ENCODE results near the gene MXD3.

The MXD3 gene

DNA sequence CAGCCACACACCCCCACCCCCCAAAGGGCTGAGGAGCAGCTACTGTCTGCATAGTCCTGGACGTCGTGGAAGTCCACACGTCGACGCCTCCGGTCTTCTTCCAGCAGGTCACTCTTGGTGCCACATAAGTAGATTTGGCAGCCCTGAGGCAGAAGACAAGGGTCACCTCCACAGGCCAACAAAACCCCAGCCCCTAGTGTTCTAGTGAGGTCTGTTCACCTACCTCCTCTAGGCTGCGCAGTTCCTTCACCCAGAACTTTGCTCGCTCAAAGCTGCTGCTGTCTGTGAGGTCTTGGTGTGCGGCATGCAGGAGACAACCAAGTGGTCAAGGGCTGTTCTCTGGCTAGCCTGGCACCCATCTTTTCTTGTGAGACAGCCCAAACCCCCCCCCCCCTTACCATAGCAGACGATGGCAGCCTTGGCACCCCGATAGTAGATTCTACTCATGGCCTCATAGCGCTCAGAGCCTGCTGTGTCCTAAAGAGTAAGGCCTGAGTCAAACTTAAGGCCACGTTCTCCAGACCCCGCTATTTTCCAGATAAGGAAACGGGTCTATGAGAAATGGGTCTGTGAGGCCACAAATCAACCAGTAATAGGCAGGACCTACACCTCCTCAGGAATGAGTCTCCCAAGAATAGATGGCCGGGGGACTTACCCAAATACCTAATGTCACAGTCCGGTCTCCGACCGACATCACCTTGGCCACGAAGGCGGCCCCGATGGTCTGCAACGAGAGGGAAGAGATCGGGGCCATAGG lies 9.2 kb downstream of the MXD3 start:
- no peak for DNase-seq

DNA sequence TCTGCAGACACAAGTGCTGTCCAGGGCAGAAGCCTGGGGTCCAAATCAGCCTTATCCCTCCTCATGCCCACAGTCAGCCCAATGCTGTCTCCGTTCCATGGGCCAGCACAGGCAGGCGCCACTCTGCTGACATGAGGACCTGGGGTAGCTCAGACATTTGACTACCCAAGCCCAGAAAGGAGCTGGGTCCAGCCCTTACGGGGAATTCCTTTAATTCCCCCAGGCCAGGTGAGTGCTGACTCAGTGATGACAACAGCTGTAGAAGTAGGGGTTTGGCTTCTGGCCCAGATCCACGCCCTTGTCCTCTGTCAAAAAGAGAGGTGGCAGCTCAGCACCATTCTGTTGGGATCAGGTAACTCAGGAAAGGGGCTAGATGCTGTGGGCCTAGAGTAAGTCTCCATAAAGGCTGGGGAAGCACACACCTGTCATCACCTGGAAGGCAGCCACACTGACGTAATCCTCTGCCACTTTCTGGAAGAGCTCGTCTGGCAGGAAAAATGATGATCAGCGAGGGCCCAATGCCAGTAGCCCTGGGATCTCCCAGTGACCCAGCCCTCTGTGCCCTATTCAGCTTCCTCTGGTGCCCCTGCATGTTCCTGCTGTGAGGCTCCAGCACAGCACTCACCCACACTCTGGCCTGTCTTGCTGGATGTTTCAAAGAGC lies 10.1 kb downstream of the MXD3 start:
- DNase-seq: no peak

DNA sequence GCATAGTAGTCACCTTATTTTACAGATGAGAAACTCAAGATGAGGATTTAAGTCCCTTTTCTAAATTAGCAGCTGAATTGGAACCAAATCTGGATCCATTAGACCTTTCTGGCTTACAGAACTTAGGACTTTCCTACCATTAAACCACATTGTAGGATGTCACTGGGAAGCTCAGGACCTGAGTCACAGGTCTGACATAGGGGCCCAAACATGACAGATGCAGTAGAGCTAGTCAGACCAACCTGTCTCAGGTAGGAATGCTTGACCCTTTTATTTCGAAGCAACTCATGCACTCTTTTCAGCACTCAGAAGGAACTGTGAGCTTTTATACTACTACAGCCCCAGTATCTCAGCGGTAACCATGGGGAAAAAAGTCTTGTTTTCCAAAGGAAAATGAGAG lies 10.7 kb downstream of the MXD3 start:
- DNase-seq: no peak

DNA sequence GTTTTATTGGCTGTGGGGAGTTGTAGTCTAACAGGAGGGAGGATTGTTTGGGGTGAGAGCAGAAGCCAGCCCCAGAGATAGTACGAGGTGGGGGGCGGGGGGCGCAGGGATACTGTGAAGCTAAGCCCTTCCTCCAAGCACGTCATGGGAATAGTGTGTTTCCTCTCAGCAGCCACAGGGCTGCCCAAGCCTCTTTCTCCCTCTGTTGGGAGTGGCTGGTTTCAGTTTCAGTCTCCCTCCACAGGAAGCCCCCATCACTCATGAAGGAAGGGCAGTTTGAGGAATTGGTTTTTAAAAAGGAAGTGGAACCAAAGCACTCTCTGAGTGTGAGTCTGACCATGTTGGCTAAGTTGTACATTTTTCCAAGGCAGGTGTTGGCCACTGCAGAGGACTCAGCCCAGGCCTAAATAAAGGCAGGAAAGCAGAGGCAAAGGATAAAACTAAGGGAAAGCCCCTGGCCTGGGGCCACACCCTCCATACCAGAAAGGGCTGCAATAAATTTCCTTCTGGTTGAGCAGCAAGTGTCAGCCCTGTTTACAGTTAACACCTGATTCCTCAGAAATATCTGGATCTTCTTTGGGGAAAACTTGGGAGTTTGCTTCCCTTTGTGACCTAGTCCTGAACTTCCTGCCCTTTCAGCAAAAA lies 11.3 kb downstream of the MXD3 start:
- DNase-seq: no peak

DNA sequence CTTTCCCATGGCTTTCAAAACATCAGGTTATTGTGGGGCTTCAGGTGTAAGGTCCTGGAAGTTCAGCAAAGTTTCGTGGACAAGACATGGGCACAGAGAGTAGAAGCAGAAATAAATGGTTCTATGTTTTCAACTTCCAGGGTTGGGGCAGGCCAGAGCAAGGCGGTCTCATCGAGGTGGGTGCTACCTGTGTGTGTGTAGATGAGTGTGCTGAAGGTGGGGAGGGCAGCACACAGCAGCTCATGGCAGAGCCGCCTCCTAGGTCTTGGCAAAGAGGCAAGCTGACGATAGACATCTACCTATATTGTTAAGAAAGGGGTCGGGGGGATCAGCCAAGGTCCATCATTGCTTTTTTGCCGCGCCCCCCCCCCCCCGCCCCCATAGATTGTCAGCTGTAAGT lies 12.0 kb downstream of the MXD3 start:
- no peak for DNase-seq

DNA sequence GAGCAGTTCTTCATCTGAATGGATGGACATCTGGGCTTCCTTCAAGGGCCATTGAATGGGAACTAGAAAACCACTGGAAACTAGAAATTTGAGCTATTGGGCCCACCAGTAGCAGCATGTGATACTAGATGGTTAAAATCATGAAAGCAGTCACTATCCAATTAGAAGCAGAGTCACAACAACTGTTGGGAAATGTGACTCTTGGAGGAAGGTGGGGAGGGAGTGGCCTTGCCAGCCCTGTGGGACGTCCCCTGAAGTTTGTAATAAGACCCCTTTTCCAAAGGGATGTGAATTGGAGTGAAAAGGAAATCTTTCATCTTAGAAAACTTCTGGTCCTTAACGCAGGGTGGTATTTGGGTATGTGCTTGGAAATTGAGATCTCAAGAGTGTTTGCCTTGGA lies 13.8 kb downstream of the MXD3 start:
- DNase-seq: no peak

DNA sequence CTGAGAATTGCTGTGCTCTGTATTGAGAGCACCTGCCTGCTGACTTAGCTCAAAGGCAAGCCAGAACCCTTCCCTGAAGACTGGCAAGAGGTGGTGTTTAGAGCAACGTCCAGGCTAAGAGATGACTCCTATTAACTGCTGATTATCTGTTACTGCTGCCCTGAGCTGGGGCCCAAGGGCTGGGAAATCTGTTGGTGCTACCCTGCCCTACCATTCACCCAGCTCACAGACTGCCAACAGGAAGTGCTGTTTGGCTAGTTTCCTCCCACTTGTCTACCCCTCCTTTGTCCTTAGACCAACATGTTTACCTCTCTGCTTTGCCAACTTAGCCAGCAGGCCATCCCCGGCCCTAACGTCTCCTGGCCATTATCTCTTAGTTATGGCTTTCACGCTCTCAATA lies 15.1 kb downstream of the MXD3 start:
- no peak for DNase-seq

DNA sequence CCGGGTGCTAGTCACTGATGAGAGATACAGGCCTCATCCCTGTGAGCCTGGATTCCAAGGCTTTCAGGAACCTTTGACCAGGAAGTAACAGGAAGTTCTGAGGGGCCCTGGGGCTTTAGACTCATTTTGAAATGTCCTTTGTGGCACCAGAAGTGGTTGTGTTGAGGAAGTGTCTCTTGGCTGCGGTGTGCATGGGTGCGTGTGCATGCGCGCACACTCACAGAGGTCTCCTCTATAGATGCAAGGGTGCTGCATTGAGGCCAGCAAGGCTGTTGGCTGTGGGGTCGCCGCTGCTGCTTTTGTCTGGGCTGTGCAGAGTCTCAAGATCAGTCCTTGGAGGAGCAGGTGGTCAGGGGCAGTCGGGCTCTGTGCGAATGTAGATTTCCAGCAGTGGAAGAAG lies 15.8 kb downstream of the MXD3 start:
- no peak for DNase-seq

DNA sequence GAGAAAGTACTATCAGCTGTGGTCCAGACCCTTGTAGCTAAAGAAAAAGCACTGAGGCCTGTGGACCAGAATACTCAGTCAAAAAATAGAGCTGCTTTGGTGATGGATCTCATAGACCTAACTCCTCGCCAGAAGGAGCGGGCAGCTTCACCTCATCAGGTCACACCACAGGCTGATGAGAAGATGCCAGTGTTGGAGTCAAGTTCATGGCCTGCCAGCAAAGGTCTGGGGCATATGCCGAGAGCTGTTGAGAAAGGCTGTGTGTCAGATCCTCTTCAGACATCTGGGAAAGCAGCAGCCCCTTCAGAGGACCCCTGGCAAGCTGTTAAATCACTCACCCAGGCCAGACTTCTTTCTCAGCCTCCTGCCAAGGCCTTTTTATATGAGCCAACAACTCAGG lies 17.1 kb downstream of the MXD3 start:
- DNase-seq: no peak

DNA sequence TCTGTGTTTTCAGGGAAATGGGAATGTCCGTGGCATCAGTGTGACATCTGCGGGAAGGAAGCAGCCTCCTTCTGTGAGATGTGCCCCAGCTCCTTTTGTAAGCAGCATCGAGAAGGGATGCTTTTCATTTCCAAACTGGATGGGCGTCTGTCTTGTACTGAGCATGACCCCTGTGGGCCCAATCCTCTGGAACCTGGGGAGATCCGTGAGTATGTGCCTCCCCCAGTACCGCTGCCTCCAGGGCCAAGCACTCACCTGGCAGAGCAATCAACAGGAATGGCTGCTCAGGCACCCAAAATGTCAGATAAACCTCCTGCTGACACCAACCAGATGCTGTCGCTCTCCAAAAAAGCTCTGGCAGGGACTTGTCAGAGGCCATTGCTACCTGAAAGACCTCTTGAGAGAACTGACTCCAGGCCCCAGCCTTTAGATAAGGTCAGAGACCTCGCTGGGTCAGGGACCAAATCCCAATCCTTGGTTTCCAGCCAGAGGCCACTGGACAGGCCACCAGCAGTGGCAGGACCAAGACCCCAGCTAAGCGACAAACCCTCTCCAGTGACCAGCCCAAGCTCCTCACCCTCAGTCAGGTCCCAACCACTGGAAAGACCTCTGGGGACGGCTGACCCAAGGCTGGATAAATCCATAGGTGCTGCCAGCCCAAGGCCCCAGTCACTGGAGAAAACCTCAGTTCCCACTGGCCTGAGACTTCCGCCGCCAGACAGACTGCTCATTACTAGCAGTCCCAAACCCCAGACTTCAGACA lies 17.7 kb downstream of the MXD3 start:
- no peak for DNase-seq

DNA sequence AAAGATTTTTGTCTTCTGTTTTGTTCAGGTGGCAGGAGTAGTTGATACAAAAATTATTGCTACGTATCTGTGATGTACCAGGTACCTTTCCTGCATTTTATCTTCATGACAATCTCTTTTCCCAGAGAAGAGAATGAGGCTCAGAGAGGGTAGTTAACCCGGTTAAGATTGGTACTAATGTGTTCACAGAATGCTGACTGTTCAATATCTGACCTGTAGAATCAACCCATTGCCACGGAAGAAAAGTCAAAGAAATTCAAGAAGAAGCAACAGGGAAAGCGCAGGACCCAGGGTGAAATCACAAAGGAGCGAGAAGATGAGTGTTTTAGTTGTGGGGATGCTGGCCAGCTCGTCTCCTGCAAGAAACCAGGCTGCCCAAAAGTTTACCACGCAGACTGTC lies 20.0 kb downstream of the MXD3 start:
- DNase-seq: no peak

DNA sequence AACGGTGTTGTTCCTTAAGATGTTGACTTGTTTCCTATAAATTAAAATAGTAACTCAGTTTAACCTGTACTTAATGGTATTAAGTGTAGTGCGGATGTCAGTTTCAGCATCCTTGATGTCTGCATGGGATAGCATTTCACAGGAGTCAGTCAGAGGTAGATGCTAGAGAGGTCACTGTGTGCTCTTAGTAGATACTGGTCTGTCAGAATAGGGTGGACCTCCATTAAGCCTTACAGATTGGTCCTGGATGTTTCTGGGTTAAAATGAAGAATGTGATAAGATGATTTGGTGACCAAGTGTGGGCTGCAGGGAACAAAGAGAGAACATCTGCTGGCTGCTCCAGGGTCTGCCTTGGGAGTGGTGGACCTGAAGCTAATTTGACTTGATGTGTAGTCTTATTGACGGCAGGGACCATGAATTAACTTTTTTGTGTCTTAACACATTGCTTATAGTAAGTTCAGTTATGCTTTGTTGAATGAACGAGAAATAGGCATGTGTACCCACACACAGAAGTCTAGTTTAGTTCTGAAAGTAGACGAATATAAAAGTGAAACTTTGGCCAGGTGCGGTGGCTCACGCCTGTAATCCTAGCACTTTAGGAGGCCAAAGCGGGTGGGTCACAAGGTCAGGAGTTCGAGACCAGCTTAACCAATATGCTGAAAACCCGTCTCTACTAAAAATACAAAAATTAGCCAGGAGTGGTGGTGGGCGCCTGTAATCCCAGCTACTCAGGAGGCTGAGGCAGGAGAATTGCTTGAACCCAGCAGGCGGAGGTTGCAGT lies 20.7 kb downstream of the MXD3 start:
- no peak for DNase-seq

DNA sequence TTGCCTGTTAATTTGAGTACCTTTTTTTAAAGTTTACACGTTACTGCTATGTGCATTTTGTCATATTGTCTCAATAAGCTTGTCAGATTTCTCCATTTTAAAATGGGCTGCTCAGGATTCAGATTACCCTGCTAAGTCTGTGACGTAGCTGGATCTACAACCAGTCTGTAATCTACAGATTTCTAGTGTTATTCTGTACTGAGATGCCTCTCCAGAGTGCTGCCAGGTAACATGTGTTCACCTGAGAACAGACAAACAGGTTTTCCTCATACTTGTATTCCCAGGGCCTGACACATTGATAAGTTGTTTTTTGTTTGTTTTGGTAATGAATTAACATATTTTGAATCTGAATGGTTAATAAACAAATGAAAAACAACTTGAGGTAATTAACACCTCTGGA lies 23.5 kb downstream of the MXD3 start:
- no peak for DNase-seq

DNA sequence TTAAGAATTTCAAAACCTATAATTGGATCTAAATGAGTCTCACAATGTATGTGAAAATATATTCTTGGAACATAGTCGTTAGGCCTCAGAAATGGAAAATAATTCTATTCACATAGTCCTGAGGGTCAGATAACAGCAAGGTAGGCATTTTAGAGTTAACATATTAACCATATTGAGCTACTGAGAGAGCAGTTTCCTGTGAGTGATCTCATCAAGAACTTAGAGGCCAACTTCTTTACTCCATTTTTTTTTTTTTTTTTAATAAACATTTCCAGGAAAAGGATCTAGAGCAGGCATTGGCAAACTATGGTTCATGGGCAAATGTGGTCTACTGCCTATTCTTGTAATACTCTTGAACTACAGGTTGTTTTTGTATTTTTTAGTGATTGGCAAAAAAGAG lies 34.8 kb downstream of the MXD3 start:
- no peak for DNase-seq

DNA sequence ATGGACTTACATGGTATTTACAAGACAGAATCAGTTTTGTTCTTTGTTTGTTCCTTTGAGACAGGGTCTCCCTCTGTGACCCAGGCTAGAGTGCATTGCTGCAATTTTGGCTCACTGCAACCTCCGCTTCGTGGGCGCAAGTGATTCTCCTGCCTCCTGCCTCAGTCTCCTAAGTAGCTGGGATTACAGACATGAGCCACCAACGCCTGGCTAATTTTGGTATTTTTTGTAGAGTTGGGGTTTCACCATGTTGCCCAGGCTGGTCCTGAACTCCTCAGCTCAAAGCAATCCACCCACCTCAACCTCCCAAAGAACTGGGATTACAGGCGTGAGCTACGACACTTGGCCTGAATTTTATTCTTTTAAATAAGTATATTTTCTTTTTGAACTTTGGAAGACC lies 35.8 kb downstream of the MXD3 start:
- no peak for DNase-seq

DNA sequence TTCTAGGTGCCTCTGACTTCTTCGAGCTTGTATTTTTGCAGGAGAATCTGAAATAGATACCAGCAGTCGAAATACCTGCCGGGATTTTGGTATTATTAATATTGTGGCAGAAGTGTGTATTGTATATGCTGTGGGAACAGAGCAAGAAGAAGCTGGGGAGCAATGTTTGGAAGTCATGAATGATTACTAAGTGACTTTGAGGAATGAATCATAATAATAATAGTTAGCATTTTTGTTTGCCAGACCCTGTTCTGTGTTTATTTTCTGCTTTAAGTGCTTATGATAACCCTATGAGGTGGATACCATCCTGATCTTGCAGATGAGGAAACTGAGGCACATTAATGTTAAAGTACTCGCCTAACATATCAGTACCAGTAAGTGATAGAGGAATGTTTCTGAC lies 40.6 kb downstream of the MXD3 start:
- no peak for DNase-seq

DNA sequence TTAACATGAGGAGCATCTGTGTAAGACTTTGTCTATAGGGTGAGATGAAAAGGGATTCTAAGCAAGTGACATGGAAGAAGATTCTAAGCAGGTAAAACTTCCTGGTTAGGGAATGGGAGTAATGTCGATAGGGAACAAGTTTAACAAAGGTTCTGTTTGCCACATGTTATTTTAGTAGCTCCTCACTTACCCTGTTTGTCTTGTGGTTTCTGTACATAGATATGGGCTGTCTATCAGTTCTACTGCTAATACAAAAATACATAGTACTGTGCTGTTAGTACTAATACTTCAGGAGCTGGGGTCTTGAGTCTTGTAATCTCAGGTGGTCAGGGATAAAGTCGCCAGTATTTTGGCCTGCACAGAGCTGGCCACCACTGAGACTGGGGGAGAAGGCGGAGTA lies 41.0 kb downstream of the MXD3 start:
- no peak for DNase-seq

DNA sequence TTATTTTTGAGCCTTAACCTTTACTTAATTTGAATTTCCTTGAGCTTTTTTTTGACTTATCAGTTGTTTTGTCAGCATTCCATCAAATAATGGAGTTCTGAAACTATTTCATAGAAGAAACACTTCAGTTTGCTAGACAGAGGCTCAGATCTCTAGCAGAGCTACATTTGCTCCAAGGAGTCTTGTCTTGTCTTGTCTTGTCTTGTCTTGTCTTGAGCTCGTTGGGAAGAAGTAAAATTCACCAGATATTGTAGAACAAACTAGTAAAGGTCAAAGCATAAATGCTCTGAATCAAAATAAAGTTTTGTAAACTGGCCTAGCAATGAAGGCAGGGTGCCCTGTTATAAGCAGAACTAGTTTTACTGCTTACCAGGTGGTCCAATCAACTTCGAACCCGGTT lies 41.7 kb downstream of the MXD3 start:
- no peak for DNase-seq

DNA sequence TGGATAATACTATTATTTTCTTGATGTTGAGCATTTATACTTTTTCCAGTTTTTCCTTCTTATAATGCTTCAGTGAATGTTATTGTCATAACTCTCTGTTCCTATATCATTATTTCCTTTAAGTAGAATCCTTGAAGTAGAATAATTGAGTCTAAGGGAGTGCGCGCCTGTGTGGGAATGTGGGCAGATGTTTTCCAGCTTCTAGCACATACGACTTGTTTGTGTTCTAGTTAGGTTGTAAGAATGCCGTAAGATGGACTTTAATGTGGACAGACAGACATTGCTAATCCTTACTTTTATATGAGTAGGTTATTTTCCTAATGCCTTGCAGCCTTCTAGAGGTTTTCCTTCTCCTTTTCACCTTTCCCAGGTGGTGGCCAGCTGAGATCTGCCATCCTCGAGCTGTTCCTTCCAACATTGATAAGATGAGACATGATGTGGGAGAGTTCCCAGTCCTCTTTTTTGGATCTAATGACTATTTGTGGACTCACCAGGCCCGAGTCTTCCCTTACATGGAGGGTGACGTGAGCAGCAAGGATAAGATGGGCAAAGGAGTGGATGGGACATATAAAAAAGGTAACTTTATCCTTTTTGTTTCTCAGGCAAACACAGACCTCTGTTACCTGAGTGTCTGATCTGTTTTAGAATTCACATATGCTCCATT lies 42.3 kb downstream of the MXD3 start:
- no peak for DNase-seq

DNA sequence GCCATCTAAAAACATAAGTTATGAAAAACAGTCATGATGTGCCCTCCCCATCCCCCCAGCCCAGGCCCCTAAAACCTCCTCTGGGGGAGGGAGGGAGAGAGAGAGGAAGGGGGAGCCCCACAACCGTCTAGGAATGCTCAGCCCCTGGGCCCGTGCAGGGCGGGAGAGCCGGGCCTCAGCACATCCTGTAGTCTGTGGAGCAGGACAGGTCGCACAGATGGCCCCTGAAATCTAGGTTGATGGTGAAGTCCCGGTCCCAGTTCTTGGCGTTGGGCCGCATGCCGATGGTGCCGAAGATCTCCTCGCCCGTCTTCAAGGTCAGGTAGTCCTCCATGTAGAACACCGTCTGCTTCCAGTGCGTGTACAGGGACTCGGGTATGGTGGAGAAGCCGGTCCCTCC lies 46.3 kb downstream of the MXD3 start:
- DNase-seq: no peak

DNA sequence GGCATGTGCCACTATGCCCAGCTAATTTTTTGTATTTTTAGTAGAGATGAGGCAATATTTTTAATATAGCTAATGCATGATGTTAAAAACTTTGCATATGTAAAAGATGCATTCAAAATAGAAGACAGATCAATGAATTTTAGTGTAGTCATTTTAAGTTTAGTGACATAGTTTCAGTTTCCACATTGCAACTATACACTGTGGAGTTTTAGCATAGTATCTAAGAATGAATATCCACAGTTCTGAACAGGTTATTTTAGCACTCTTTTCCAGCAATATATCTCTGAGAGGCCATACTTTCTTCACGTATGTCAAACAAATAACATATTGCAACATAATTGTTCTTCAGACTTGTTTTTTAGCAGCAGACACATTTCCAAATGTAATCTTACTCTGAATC lies 47.5 kb downstream of the MXD3 start:
- DNase-seq: no peak

DNA sequence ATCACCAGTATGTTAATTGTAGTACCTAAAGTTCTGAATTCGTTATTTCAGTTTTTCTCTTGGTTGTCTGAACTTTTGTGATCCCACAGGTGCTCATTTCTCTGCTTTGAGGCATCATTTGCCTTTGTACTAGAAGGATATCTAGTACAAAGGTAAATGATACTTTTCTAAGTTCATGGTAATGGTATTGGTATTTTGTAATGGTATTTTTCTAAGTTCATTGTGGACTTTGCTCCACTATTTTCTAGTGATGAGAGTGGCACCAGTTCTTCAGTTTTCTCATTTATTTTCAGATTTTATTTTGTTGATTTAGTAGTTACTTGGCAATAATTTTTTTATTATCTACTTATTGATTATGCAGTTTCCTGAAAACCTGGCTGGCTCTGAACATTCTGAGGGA lies 50.2 kb downstream of the MXD3 start:
- DNase-seq: no peak

All from NCI-H1436 treated with DMSO at 0.1 percent for 48 hours (cell line).